GM12875 (cell line): ENCODE measurements around the gene TMEM94.
"Not testable (repeated sequence)": the region's sequence is repeated elsewhere in the genome, so short reads cannot be mapped to it uniquely, and the experiment has no call there.

Experiments used
- H3K4me3 ChIP-seq: one replicate; pipeline ENCODE4 v1.5.1; 2011; ENCODE audit warnings: low read depth, low read length, control low read depth
- TF ChIP-seq, protein P1 (sequence below): IDR thresholded peaks from 2 replicates; pipeline ENCODE4 v1.5.1; 2011; ENCODE audit warnings: low read depth, mild to moderate bottlenecking, control low read depth, inconsistent platforms, low read length, moderate library complexity, borderline replicate concordance; ENCODE audit not compliant: insufficient read depth

Gene TMEM94

DNA sequence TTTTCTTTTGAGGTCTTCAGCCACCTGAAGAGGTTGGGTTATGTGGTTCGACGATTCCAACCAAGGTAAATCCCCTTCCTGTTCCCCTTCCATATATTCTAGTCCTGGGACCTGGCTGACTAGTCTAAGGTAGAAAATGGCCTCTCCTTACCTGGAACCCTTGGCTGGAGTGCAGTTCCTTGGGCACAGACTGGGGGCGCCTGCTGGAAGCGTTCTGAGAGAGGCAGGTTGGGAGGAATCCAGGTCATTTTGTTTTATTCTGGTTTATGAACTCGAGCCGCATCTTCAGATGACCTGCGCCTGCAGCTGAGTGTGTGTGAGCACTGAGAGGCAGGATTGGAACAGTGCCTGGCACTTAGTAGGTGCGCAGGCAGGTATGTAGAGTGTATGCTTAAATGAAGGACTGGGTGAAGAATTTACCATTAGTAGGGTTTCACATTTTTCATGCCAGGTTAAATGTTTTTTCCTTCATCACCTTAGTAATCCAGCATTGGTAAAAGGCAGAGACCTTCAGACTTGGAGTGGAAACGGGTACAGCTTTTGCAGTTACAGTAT, 62.6 kb downstream of the TMEM94 start:
- TF ChIP-seq, protein P1, sequence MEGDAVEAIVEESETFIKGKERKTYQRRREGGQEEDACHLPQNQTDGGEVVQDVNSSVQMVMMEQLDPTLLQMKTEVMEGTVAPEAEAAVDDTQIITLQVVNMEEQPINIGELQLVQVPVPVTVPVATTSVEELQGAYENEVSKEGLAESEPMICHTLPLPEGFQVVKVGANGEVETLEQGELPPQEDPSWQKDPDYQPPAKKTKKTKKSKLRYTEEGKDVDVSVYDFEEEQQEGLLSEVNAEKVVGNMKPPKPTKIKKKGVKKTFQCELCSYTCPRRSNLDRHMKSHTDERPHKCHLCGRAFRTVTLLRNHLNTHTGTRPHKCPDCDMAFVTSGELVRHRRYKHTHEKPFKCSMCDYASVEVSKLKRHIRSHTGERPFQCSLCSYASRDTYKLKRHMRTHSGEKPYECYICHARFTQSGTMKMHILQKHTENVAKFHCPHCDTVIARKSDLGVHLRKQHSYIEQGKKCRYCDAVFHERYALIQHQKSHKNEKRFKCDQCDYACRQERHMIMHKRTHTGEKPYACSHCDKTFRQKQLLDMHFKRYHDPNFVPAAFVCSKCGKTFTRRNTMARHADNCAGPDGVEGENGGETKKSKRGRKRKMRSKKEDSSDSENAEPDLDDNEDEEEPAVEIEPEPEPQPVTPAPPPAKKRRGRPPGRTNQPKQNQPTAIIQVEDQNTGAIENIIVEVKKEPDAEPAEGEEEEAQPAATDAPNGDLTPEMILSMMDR, result no peak
- H3K4me3 ChIP-seq, result no peak overlapping the region

DNA sequence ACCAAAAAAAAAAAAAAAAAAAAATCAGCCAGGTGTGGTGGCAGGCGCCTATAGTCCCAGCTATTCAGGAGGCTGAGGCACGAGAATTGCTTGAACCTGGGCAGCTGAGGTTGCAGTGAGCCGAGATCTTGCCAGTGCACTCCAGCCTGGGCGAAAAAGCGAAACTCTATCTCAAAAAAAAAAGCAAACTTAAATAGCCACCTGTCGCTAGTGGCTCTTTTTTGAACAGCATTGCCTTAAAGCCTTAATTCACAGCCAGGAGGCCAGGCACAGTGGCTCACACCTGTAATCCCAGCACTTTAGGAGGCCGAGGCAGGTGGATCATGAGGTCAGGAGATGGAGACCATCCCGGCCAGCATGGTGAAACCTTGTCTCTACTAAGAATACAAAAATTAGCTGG, 64.0 kb downstream of the TMEM94 start:
- H3K4me3 ChIP-seq, result not testable (repeated sequence)

DNA sequence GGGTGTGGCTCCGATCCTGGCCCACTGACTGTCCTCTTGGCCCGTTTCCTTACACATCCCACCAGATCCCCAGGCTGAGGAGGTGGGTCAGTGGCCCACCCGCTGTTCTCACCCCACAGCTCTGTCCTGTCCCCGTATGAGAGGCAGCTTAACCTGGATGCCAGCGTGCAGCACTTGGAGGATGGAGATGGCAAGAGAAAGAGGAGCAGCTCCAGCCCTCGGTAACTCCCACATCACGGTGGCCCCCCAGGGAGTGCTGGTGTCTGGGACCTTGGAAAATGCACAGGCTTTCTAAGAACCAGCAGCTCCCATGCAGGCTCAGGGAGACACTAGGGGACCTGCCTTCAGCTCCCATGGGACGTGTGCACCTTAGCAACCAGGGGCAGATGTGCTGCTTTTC, 64.9 kb downstream of the TMEM94 start:
- H3K4me3 ChIP-seq, result no peak overlapping the region
- TF ChIP-seq, protein P1, result no peak

DNA sequence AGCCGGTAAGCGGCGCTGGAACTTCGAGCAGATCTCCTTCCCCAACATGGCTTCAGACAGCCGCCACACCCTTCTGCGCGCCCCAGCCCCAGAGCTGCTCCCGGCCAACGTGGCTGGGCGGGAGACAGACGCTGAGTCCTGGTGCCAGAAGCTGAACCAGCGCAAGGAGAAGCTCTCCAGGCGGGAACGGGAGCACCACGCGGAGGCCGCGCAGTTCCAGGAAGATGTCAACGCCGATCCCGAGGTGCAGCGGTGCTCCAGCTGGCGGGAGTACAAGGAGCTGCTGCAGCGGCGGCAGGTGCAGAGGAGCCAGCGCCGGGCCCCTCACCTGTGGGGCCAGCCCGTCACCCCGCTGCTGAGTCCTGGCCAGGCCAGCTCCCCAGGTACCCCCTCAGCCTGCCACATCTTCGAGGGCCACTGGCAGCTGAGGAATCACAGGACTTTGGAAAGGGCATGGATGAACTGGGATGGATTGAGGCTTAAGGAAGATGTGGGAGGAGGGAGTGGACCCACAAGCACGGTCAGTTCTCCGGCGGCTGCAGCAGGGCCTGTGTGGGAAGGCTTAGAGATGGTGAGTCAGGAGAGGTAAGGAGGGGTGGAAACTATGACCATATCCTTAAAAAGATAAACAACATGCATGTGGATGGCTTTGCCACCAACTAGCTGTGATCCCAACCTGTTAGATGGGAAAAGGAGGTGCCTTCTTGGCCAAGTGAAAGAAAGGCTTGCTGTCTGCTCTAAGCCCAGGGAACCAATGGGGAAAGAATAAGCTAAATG, 65.7 kb downstream of the TMEM94 start:
- TF ChIP-seq, protein P1, result no peak
- H3K4me3 ChIP-seq, result no peak overlapping the region

DNA sequence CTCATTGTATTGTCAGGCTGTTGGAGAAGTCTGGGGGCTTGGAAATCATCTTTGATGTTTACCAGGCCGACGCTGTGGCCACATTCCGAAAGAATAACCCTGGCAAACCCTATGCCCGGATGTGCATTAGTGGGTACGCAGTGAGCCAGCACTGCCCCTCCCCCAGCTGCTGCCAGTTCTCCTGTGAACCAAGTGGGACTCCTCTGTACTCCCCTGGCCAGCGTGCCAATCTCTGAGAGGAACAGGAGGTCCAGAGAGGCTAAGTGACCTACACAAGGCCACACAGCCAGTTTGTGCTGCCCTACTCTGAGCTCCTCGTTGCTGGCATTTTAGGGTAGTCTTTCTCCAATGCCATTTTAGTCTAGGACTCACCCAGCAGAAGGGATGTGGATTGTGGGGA, 67.2 kb downstream of the TMEM94 start:
- H3K4me3 ChIP-seq, result no peak overlapping the region
- TF ChIP-seq, protein P1, result no peak

DNA sequence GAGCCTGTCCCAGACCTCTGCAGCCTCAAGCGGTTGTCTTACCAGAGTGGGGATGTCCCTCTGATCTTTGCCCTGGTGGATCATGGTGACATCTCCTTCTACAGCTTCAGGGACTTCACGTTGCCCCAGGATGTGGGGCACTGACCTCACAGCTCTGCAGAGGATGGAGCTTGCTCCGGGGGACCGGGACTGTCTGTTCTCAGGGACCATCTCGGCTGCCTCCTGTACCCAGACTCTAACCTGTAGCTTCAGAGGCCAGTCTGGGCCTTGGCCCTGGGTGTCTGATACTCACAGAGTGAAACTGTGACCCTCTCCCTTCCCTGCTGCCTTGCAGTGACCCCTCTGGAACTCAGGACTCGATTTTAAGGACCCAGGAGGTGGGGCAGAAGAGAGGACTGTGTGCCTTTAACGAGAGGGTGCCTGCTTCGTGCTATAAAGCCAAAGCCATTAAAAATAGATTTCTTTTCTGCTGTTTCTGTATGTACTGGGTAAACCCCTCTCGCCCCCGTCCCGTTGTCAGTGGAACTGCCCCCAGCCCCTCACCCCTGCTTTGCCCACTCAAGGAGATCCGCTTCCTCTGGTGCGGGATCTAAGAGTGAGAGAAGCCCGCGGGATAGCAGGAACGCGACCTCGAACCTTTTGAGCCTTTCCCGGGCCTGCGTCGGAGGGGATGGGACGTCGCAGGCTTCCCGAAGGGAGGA, 68.0 kb downstream of the TMEM94 start:
- no peak overlapping the region for H3K4me3 ChIP-seq
- TF ChIP-seq, protein P1, result no peak

DNA sequence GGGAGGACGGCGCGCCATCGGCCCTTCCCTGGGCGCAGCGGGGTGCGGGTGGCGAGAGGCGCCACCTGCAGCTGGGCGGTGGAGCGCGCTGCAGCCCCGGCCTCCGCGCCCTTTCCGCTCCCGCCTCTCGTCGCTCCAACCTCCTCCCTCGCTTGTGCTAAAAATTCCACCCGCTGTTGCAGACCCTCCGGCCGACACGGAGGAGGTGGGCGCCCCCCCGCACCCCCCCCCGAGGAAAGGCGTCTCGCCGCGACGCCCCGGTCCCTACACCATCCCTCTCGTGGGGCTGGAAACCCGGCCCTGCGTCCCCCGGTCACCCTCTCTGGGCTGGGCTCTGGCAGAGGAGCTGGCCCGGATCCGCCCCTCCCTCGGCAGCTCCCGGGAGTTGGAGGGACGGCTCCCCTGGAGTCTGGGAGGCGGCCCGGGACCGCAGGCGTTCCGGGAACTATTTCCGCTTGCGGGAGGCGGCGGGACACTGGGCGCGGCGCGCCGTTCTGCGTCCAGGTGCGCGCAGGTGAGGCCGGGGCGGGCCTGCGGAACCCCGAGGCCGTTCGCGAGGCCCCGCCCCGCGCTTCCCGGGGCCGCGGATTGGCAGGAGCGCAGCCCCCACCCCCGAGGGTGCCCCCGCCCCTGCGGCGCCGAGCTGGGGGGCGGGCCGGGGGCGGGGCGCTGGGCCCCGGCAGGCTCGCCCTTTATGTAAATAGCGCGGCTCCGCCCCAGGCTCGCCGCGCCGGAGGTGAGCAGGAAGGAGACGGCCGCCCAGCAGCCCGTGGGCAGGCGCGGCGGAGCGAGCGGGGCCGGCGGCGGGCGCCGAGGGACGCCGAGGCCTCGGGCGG, 68.8 kb downstream of the TMEM94 start, which contains the start of gene LLGL2:
LLGL2 (plus strand) TSS at position 728 of the 836 bp plus-strand sequence. CDS start 17,730 bp downstream, outside the sequence.
- TF ChIP-seq, protein P1, result peak; percentile 53
- H3K4me3 ChIP-seq, result peak within 1 kb of the TSS; percentile 40
